ENCODE measurements around the gene CDK8. TPM values are rescaled to one million over a fixed set of nuclear protein-coding genes. Genes with fewer than 3 reads are reported as not detected.
"Not testable (repeated sequence)": the region's sequence is repeated elsewhere in the genome, so short reads cannot be mapped to it uniquely, and the experiment has no call there.

The CDK8 gene
- total RNA-seq, 1 donor, result 17.7 TPM

GRCh38 chr13:26249551-26249950 lies 4.4 kb upstream of the CDK8 start:
- no peaks in the 10 kb centered on the region for H4K20me1 ChIP-seq (ENCODE audit: insufficient read depth, low read length)

DNA sequence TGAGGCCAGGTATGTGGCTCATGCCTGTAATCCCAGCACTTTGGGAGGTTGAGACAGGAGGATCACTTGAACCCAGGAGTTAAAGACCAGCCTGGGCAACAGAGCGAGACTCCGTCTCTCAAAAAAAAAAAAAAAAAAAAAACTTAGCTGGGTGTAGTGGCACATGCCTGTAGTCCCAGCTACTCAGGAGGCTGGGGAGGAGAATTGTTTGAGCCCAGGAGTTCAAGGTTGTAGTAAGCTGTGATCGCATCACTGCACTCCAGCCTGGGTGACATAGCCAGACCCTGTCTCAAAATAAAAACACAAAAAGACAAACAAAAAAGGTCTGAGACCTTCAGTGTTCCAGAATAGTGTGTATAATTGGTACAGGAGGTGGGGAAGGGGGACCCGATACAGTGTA lies 1.9 kb upstream of the CDK8 start:
- H3K9me3 ChIP-seq (ENCODE audit: low read depth, low read length); H3K27me3 ChIP-seq (ENCODE audit: insufficient read depth, low read length); DNase-seq (ENCODE audit: insufficient read length, low spot score, missing footprints): not testable (repeated sequence)

More at GRCh38 chr13:26249551-26249950, 4.4 kb upstream of the CDK8 start:
- Histone ChIP-seq H2AFZ (ENCODE audit: low read length) (no peak overlapping the region), H3K4me2 (ENCODE audit: insufficient read depth, low read length) (no peak overlapping the region), H3K4me3 (ENCODE audit: insufficient read depth, low read length) (no peak overlapping the region), H3K27me3 (ENCODE audit: insufficient read depth, low read length) (no peaks in the 10 kb centered on the region), H3K4me1 (ENCODE audit: insufficient read depth, low read length) (peaks cover 3% of the 10 kb centered on the region), H3K9me3 (ENCODE audit: low read depth, low read length) (no peaks in the 10 kb centered on the region), H3K79me2 (ENCODE audit: insufficient read depth, low read length) (peaks cover 1% of the 10 kb centered on the region), H3K36me3 (ENCODE audit: insufficient read depth, low read length) (no peaks in the 10 kb centered on the region), H3K27ac (ENCODE audit: low read depth, low read length) (no peak overlapping the region)
- DNase-seq (ENCODE audit: insufficient read length, low spot score, missing footprints), result no peak
- TF ChIP-seq, protein P1, sequence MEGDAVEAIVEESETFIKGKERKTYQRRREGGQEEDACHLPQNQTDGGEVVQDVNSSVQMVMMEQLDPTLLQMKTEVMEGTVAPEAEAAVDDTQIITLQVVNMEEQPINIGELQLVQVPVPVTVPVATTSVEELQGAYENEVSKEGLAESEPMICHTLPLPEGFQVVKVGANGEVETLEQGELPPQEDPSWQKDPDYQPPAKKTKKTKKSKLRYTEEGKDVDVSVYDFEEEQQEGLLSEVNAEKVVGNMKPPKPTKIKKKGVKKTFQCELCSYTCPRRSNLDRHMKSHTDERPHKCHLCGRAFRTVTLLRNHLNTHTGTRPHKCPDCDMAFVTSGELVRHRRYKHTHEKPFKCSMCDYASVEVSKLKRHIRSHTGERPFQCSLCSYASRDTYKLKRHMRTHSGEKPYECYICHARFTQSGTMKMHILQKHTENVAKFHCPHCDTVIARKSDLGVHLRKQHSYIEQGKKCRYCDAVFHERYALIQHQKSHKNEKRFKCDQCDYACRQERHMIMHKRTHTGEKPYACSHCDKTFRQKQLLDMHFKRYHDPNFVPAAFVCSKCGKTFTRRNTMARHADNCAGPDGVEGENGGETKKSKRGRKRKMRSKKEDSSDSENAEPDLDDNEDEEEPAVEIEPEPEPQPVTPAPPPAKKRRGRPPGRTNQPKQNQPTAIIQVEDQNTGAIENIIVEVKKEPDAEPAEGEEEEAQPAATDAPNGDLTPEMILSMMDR (IDR thresholded peaks at IDR 0.05; ENCODE audit: extremely low read depth, low read depth, low read length), result no peak

GRCh38 chr13:26253262-26253786 lies 605 bp upstream of the CDK8 start:
- TF ChIP-seq, protein P1 (IDR thresholded peaks at IDR 0.05; ENCODE audit: extremely low read depth, low read depth, low read length), result no peak
- no peaks in the 10 kb centered on the region for H3K9me3 ChIP-seq (ENCODE audit: low read depth, low read length)
- H4K20me1 ChIP-seq (ENCODE audit: insufficient read depth, low read length), result peaks cover 19% of the 10 kb centered on the region
- no peak for DNase-seq (ENCODE audit: insufficient read length, low spot score, missing footprints)
- peaks cover 38% of the 10 kb centered on the region for H3K79me2 ChIP-seq (ENCODE audit: insufficient read depth, low read length)
- H3K27me3 ChIP-seq (ENCODE audit: insufficient read depth, low read length), result no peaks in the 10 kb centered on the region
- H3K4me1 ChIP-seq (ENCODE audit: insufficient read depth, low read length), result peaks cover 8% of the 10 kb centered on the region
- H3K4me3 ChIP-seq (ENCODE audit: insufficient read depth, low read length), result peak overlapping the region; percentile 98
- H3K27ac ChIP-seq (ENCODE audit: low read depth, low read length), result no peak overlapping the region
- no peaks in the 10 kb centered on the region for H3K36me3 ChIP-seq (ENCODE audit: insufficient read depth, low read length)
- H3K4me2 ChIP-seq (ENCODE audit: insufficient read depth, low read length), result peak overlapping the region; percentile 79
- H2AFZ ChIP-seq (ENCODE audit: low read length), result peak overlapping the region; percentile 96

More for the DNA sequence above, 1.9 kb upstream of the CDK8 start:
- H2AFZ ChIP-seq (ENCODE audit: low read length); H3K27ac ChIP-seq (ENCODE audit: low read depth, low read length); H3K4me2 ChIP-seq (ENCODE audit: insufficient read depth, low read length); H3K4me1 ChIP-seq (ENCODE audit: insufficient read depth, low read length); H3K4me3 ChIP-seq (ENCODE audit: insufficient read depth, low read length); H3K36me3 ChIP-seq (ENCODE audit: insufficient read depth, low read length): not testable (repeated sequence)
- Histone ChIP-seq H4K20me1 (ENCODE audit: insufficient read depth, low read length) (peaks cover 17% of the 10 kb centered on the region), H3K79me2 (ENCODE audit: insufficient read depth, low read length) (peaks cover 26% of the 10 kb centered on the region)

GRCh38 chr13:26254583-26255111 lies 718 bp downstream of the CDK8 start:
- Histone ChIP-seq H3K79me2 (ENCODE audit: insufficient read depth, low read length) (peaks cover 52% of the 10 kb centered on the region), H4K20me1 (ENCODE audit: insufficient read depth, low read length) (peaks cover 32% of the 10 kb centered on the region), H3K4me1 (ENCODE audit: insufficient read depth, low read length) (peaks cover 8% of the 10 kb centered on the region), H3K27me3 (ENCODE audit: insufficient read depth, low read length) (no peaks in the 10 kb centered on the region), H3K4me3 (ENCODE audit: insufficient read depth, low read length) (peak overlapping the region; percentile 98), H3K36me3 (ENCODE audit: insufficient read depth, low read length) (no peaks in the 10 kb centered on the region), H3K9me3 (ENCODE audit: low read depth, low read length) (no peaks in the 10 kb centered on the region), H2AFZ (ENCODE audit: low read length) (peak overlapping the region; percentile 77), H3K4me2 (ENCODE audit: insufficient read depth, low read length) (peak overlapping the region; percentile 97), H3K27ac (ENCODE audit: low read depth, low read length) (peak overlapping the region; percentile 60)
- DNase-seq (ENCODE audit: insufficient read length, low spot score, missing footprints), result peak; percentile 77
- TF ChIP-seq, protein P1 (IDR thresholded peaks at IDR 0.05; ENCODE audit: extremely low read depth, low read depth, low read length), result no peak

Data from osteoblast (primary cell).